GM12878 (cell line): Measurements from ENCODE around the gene LMO7. TPM values are rescaled to one million over a fixed set of nuclear protein-coding genes. Genes with fewer than 3 reads are reported as not detected.
"Not testable (repeated sequence)": the region's sequence is repeated elsewhere in the genome, so short reads cannot be mapped to it uniquely, and the experiment has no call there.

Experiments used
- ATAC-seq: fragments of 200-7000 bp; cut with Tn5 transposase; 3 replicates; pipeline ENCODE4 v1.9.1; 2020; ENCODE audit warnings: mild to moderate bottlenecking, moderate library complexity
- BruUV-seq: library from RNA; stranded (reverse); fragments of 400-500 nt; replicated peaks from 2 replicates; lab custom pipeline; 2021; lab: Mats Ljungman, UMichigan
- CTCF ChIA-PET: fragments of 300-600 bp; sonication (Branson Sonifier 250); formaldehyde crosslinking; extraction: SDS; loops from one replicate; lab custom pipeline; 2021; ENCODE audit warnings: inconsistent platforms; lab: Yijun Ruan, JAX
- POLR2A ChIA-PET: fragments of 350-600 bp; formaldehyde crosslinking; extraction: SDS; loops from one replicate; lab custom pipeline; 2021; ENCODE audit warnings: inconsistent platforms; lab: Charles Lee
- RAD21 ChIA-PET: fragments of 300-600 bp; sonication (Branson Sonifier 250); formaldehyde crosslinking; loops from one replicate; lab custom pipeline; 2023; ENCODE audit warnings: antibody characterized with exemption; ENCODE audit not compliant: unreplicated experiment; lab: Charles Lee
- SMC1A ChIA-PET: fragments of 300-600 bp; sonication (Branson Sonifier 250); formaldehyde crosslinking; loops from one replicate; lab custom pipeline; 2023; ENCODE audit not compliant: unreplicated experiment, uncharacterized antibody; lab: Charles Lee
- DNase-seq: peaks from one replicate; pipeline ENCODE4 v3.0.0-alpha.2; 2011; ENCODE audit warnings: low read depth, low spot score
- FAIRE-seq: peaks from 3 replicates; lab custom pipeline; 2011; peaks lifted over from hg19 to GRCh38; lab: Jason Lieb, UNC
- H2AFZ ChIP-seq: 2 replicates; pipeline ENCODE4 v1.6.0; 2011; ENCODE audit warnings: low read depth, low read length, control low read depth; ENCODE audit not compliant: control insufficient read depth
- H3K27ac ChIP-seq: 2 replicates; pipeline ENCODE4 v1.5.1; 2011; ENCODE audit warnings: control low read depth; ENCODE audit not compliant: control insufficient read depth, insufficient read depth
- H3K27me3 ChIP-seq, 2 experiments: replicated peaks in 1 of 2; 2 replicates each; pipeline versions ENCODE4 v1.6.0 to v1.6.1; 2011; ENCODE audit warnings: low read length in 1 of 2; ENCODE audit not compliant: control insufficient read depth in 2 of 2, insufficient read depth in 2 of 2
- H3K36me3 ChIP-seq, 2 experiments: 2 replicates each; pipeline ENCODE4 v1.5.1; 2011; ENCODE audit warnings: low read length in 1 of 2; ENCODE audit not compliant: control insufficient read depth in 2 of 2, insufficient read depth in 2 of 2
- H3K4me1 ChIP-seq: 2 replicates; pipeline ENCODE4 v1.6.1; 2011; ENCODE audit warnings: mild to moderate bottlenecking, low read length, moderate library complexity, mixed read lengths; ENCODE audit not compliant: control insufficient read depth, insufficient read depth
- H3K4me2 ChIP-seq: 2 replicates; pipeline ENCODE4 v1.6.0; 2011; ENCODE audit warnings: control low read depth; ENCODE audit not compliant: control insufficient read depth, insufficient read depth
- H3K4me3 ChIP-seq: fragments of 200-600 bp; sonication (generic); 2 replicates; pipeline ENCODE4 v1.5.1; 2016
- H3K79me2 ChIP-seq: 2 replicates; pipeline ENCODE4 v1.6.0; 2011; ENCODE audit warnings: low read length; ENCODE audit not compliant: control insufficient read depth, insufficient read depth
- H3K9ac ChIP-seq: 2 replicates; pipeline ENCODE4 v1.8.0; 2011; ENCODE audit warnings: low read length, control low read depth, mixed read lengths; ENCODE audit not compliant: control insufficient read depth, insufficient read depth
- H3K9me3 ChIP-seq: replicated peaks from 3 replicates; pipeline ENCODE4 v1.5.1; 2011; ENCODE audit warnings: mild to moderate bottlenecking, low read length; ENCODE audit not compliant: control insufficient read depth, insufficient read depth
- H4K20me1 ChIP-seq: 2 replicates; pipeline ENCODE4 v1.6.0; 2011; ENCODE audit not compliant: control insufficient read depth, insufficient read depth
- JUNB ChIP-seq: IDR thresholded peaks from 2 replicates; pipeline ENCODE4 v1.6.1; 2016; ENCODE audit warnings: antibody characterized with exemption, mild to moderate bottlenecking
- POLR2AphosphoS2 ChIP-seq: IDR thresholded peaks from 2 replicates; pipeline ENCODE4 v1.6.1; 2011; ENCODE audit warnings: low read depth, mild to moderate bottlenecking, low read length, improper control_type of control experiment, moderate library complexity
- TARDBP ChIP-seq: IDR thresholded peaks from 2 replicates; pipeline ENCODE4 v1.6.1; 2016; ENCODE audit warnings: borderline replicate concordance
- WGBS: methylation state at CpG from one replicate; pipeline ENCODE4 v1.1.6; 2016; ENCODE audit warnings: low lambda C conversion rate; ENCODE audit not compliant: insufficient replicate concordance, insufficient coverage; ENCODE audit errors: missing lambda C conversion rate; 5-methylcytosine and 5-hydroxymethylcytosine counted together
- in situ Hi-C: fragments of 300-500 bp; cut with MboI; formaldehyde crosslinking; loops from 9 replicates; pipeline ENCODE4 v1.14.3; 2018; ENCODE audit warnings: mixed read lengths
- intact Hi-C: fragments of 100-400 bp; cut with micrococcal nuclease; formaldehyde crosslinking; loops from one replicate; pipeline ENCODE4 v1.14.2; 2022; ENCODE audit not compliant: unreplicated experiment
- polyA plus RNA-seq, 11 experiments: library from polyadenylated mRNA; depleted of rRNA in 4 of 11; unstranded in 6 of 11; stranded (reverse) in 5 of 11; fragments of >200 nt; fragmentation: Nextera tagmentation in 4 of 11; fragmentation: Illumina TruSeq in 1 of 11; extraction: Ambion mirVana in 4 of 11; extraction: Trizol in 1 of 11; gene quantifications; 1 replicate in 1 of 11; 2 replicates in 10 of 11; pipeline versions ENCODE4 v1.2.1 to v1.2.3, GENCODE V29; 2011 to 2016; ENCODE audit warnings: inconsistent platforms in 2 of 11, missing spikeins in 2 of 11, low read depth in 1 of 11
- total RNA-seq, 4 experiments: library from RNA; depleted of rRNA in 3 of 4; stranded (reverse); fragments of >200 nt in 3 of 4; fragmentation: Illumina TruSeq in 1 of 4; extraction: Trizol in 1 of 4; gene quantifications; 2 replicates each; pipeline versions ENCODE4 v1.2.1 to v1.2.3, GENCODE V29; 2013 to 2021
- TF ChIP-seq, protein P1 (sequence below): IDR thresholded peaks from 2 replicates; pipeline ENCODE4 v1.6.1; 2012; ENCODE audit warnings: low read depth, low read length, improper control_type of control experiment
- TF ChIP-seq, protein P2 (sequence below): fragments of 450-650 bp; IDR thresholded peaks from 2 replicates; pipeline ENCODE4 v1.6.1; 2017; ENCODE audit warnings: borderline replicate concordance
- TF ChIP-seq, protein P3 (sequence below): IDR thresholded peaks from 2 replicates; pipeline ENCODE4 v1.6.1; 2012; ENCODE audit warnings: improper control_type of control experiment, low read depth, low read length; ENCODE audit not compliant: insufficient replicate concordance

LMO7 gene
- total and polyA plus RNA-seq, 10 of the 15 experiments (the other 5 are each of a cell fraction or from before 2014, with no cell fraction given) = 8.5 to 67.8 (median 36.8) TPM

- H3K27ac ChIP-seq, H3K9me3 ChIP-seq, H3K27me3 ChIP-seq, ATAC-seq, H3K36me3 ChIP-seq, BruUV-seq, in situ Hi-C loops, FAIRE-seq, RAD21 ChIA-PET, H3K4me3 ChIP-seq, H3K4me1 ChIP-seq, H3K9ac ChIP-seq, H2AFZ ChIP-seq, intact Hi-C loops, H3K79me2 ChIP-seq, H3K4me2 ChIP-seq, H4K20me1 ChIP-seq, DNase-seq: not testable (repeated sequence)
- CTCF ChIA-PET = interaction anchor here (1.0 to 2.2 kb wide), 5 partner anchors 13 to 313 kb away, joined by 3 to 10 read pairs (median 4); no protein-coding TSS in a partner anchor
- POLR2A ChIA-PET = interaction anchor here (0.7 kb wide), 1 partner anchor 349 kb away, joined by 3 read pairs; no protein-coding TSS in a partner anchor
- 100% methylated on average over 2 of the region's 2 CpGs for WGBS
- SMC1A ChIA-PET = interaction anchor here (0.6 kb wide), 1 partner anchor 144 kb away, joined by 3 read pairs; no protein-coding TSS in a partner anchor
Measured at GRCh38 chr13:75680251-75680650, 44.1 kb downstream of the LMO7 start.

- H3K79me2 ChIP-seq = no peaks in the 10 kb centered on the region
- DNase-seq = no peak
- ChIA-PET RAD21 (no interaction called here), CTCF (interaction anchor here (1.0 to 1.5 kb wide), 2 partner anchors 13 to 188 kb away, joined by 3 to 6 read pairs; no protein-coding TSS in a partner anchor), POLR2A (no interaction called here)
- H3K36me3 ChIP-seq = no peaks in the 10 kb centered on the region
- no peak overlapping the region for H3K4me3 ChIP-seq
- H3K27me3 ChIP-seq = no peaks in the 10 kb centered on the region
- in situ Hi-C loops (no loop called here), intact Hi-C loops (no loop called here)
- no peak overlapping the region for H3K27ac ChIP-seq
- no peak overlapping the region for H3K4me2 ChIP-seq
- no peaks in the 10 kb centered on the region for H4K20me1 ChIP-seq
- WGBS = 50% methylated on average over 1 of the region's 1 CpG
- no peak for ATAC-seq
- no peak for FAIRE-seq
- no peak overlapping the region for H2AFZ ChIP-seq
- no peaks in the 10 kb centered on the region for H3K4me1 ChIP-seq
- TF ChIP-seq JUNB = no peak
- TF ChIP-seq, protein P1, sequence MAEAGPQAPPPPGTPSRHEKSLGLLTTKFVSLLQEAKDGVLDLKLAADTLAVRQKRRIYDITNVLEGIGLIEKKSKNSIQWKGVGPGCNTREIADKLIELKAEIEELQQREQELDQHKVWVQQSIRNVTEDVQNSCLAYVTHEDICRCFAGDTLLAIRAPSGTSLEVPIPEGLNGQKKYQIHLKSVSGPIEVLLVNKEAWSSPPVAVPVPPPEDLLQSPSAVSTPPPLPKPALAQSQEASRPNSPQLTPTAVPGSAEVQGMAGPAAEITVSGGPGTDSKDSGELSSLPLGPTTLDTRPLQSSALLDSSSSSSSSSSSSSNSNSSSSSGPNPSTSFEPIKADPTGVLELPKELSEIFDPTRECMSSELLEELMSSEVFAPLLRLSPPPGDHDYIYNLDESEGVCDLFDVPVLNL = no peak
- no peak for TF ChIP-seq POLR2AphosphoS2
- TF ChIP-seq, protein P2, sequence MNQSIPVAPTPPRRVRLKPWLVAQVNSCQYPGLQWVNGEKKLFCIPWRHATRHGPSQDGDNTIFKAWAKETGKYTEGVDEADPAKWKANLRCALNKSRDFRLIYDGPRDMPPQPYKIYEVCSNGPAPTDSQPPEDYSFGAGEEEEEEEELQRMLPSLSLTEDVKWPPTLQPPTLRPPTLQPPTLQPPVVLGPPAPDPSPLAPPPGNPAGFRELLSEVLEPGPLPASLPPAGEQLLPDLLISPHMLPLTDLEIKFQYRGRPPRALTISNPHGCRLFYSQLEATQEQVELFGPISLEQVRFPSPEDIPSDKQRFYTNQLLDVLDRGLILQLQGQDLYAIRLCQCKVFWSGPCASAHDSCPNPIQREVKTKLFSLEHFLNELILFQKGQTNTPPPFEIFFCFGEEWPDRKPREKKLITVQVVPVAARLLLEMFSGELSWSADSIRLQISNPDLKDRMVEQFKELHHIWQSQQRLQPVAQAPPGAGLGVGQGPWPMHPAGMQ = no peak
- TF ChIP-seq, protein P3, sequence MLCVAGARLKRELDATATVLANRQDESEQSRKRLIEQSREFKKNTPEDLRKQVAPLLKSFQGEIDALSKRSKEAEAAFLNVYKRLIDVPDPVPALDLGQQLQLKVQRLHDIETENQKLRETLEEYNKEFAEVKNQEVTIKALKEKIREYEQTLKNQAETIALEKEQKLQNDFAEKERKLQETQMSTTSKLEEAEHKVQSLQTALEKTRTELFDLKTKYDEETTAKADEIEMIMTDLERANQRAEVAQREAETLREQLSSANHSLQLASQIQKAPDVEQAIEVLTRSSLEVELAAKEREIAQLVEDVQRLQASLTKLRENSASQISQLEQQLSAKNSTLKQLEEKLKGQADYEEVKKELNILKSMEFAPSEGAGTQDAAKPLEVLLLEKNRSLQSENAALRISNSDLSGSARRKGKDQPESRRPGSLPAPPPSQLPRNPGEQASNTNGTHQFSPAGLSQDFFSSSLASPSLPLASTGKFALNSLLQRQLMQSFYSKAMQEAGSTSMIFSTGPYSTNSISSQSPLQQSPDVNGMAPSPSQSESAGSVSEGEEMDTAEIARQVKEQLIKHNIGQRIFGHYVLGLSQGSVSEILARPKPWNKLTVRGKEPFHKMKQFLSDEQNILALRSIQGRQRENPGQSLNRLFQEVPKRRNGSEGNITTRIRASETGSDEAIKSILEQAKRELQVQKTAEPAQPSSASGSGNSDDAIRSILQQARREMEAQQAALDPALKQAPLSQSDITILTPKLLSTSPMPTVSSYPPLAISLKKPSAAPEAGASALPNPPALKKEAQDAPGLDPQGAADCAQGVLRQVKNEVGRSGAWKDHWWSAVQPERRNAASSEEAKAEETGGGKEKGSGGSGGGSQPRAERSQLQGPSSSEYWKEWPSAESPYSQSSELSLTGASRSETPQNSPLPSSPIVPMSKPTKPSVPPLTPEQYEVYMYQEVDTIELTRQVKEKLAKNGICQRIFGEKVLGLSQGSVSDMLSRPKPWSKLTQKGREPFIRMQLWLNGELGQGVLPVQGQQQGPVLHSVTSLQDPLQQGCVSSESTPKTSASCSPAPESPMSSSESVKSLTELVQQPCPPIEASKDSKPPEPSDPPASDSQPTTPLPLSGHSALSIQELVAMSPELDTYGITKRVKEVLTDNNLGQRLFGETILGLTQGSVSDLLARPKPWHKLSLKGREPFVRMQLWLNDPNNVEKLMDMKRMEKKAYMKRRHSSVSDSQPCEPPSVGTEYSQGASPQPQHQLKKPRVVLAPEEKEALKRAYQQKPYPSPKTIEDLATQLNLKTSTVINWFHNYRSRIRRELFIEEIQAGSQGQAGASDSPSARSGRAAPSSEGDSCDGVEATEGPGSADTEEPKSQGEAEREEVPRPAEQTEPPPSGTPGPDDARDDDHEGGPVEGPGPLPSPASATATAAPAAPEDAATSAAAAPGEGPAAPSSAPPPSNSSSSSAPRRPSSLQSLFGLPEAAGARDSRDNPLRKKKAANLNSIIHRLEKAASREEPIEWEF = no peak
- no peak for TF ChIP-seq TARDBP
- TF ChIP-seq, all 136 proteins: peak for 0
- Histone ChIP-seq H3K9ac (no peak overlapping the region), H3K9me3 (no peaks in the 10 kb centered on the region; the same call in 2 of the 3 replicates)
- no TSS peak for BruUV-seq
- SMC1A ChIA-PET = interaction anchor here (0.7 kb wide), 1 partner anchor 188 kb away, joined by 3 read pairs; no protein-coding TSS in a partner anchor
Measured at GRCh38 chr13:75682326-75682725, 46.2 kb downstream of the LMO7 start.
